Endometrial microvascular endothelial cells (primary cell): Measurements from ENCODE around the gene SPTBN4. TPM values are rescaled to one million over a fixed set of nuclear protein-coding genes. Genes with fewer than 3 reads are reported as not detected.
"Not testable (repeated sequence)": the region's sequence is repeated elsewhere in the genome, so short reads cannot be mapped to it uniquely, and the experiment has no call there.

ENCODE experiments used
- in situ Hi-C: cut with HindIII; loops from 2 replicates; pipeline ENCODE4 v1.10.0; 2017; ENCODE audit warnings: low sequenced_read_pairs, low pct_unique_long_range_greater_than_20kb; ENCODE audit errors: inconsistent ontology term
- total RNA-seq: library from RNA; depleted of rRNA; stranded (reverse); fragments of >200 nt; gene quantifications from one replicate; pipeline ENCODE4 v1.2.3, GENCODE V29; 2015; ENCODE audit errors: inconsistent ontology term

Gene SPTBN4
- total RNA-seq, result not detected

DNA sequence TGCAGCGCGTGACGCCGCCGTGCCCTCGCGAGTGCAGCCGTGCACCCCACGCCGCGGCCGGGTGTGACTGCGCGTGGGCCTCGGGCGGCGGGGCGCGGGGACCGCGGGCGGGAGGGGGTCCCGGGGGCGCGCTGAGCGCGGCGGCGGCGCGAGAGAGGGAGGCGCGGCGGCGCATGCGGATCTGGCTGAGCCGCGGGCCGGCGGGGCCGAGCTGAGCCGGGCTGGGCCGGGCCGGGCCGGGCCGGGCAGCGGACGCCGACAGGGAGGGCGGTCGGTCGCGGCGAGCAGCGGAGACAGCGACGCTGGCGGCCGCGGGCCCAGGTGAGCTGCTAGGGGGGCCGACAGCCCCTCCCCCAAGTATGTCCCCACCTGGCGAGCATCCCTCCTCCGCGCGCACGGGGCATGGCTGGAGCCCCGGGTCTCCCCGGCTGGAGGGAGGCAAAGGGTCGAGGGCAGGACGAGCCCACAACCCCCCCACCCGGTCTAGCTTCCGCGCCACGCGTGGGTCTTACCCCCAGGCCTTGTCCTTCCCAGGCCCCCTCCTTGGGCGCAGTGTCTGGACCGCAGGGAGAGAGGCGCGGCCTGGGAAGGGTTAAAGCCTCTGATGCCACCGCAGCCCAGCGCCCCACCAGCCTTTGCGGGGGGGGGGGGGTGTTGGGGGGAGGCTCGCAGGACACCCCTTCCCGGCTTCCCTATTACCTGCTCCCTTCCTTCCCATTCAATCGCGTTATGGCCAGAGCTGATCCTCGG is at the start of gene SPTBN4:
TSS of gene SPTBN4 (plus strand) at position 17 of the 750 bp plus-strand sequence. CDS start 5,621 bp downstream, outside the sequence.
- in situ Hi-C loops, result no loop called here

DNA sequence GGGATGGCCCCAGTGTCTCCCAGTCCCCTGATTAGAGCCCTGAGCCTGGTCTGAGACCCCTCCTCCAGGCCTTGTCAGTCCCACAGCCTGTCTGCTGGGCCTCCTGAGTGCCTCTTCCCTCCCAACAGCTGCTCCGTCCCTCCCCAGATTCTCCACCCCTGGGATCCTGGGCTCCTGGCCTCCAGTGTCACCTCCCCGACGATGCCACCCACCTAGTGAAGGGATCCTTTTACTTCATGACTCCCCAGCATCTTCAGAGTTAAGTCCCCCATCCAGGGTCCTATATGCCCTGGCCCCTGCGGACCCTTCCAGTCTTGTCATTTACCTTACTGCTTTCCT is 49.2 kb upstream of the SPTBN4 start:
- in situ Hi-C loops, result no loop called here

DNA sequence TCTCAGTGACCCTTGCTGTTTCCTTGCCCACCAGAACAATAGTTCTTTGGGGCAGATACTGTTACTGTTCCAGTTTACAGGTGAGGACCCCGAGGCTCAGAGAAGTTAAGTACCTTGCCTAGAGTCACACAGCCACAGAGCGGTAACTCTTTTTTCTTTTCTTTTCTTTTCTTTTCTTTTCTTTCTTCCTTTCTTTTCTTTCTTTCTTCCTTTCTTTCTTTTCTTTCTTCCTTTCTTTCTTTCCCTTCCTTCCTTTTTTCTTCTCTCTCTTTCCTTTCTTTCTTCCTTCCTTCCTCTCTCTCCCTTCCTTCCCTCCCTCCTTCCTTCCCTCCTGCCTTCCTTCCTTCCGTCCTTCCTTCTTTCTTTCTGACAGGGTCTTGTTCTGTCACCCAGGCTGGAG is 48.8 kb upstream of the SPTBN4 start:
- in situ Hi-C loops, result no loop called here

DNA sequence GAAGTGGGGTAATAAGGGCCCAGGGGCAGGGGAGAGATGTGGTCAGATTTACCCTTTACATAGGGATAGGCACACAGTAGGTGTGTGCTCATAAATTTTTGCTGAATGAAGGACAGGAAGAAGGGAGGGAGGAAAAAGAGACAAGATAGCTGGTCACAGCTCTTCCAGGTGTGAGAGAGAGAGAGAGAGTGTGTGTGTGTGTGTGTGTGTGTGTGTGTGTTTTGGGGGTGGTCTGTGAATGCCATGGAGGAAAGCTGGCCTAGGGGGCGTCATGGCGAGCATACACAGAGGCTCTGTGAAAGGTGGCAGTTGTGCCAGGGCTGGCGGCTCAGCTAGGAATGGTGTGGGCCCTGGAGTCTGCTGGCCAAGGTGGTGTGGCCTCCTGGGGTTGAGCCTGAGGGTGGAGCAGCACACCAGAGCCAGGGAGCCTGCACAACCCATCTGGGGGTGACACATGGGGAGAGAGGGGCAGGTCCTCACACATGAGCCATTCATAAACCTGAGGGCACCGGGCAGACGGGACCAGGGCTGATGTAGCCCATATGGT is 47.7 kb upstream of the SPTBN4 start:
- in situ Hi-C loops, result no loop called here

DNA sequence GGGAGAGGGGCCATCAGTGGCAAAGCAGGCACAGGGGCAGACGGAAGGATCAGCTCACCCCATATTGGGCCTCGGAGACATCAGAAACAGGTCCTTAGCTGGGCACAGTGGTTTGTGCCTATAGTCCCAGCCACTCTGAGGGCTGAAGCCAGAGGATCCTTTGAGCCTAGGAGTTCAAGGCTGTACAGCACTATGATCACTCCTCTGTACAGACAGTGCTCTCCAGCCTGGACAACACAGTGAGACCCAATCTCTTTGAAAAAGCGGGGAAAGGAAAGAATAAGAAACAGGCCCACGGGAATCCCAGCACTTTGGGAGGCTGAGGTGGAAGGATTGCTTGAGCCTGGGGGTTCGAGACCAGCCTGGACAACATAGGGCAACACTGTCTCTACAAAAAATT is 47.0 kb upstream of the SPTBN4 start:
- in situ Hi-C loops, result no loop called here

DNA sequence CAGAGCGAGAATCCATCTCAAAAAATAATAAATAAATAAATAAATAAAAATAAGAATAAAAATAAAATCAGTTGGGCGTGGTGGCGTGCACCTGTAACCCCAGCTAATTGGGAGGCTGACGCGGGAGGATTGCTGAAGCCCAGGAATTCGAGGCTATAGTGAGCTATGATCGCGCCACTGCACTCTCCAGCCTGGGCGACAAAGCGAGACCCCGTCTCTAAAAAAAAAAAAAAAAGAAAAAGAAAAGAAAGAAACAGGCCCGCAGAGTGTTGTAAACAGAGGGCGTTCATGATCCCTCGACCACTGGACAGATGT is 46.4 kb upstream of the SPTBN4 start:
- in situ Hi-C loops, result no loop called here

DNA sequence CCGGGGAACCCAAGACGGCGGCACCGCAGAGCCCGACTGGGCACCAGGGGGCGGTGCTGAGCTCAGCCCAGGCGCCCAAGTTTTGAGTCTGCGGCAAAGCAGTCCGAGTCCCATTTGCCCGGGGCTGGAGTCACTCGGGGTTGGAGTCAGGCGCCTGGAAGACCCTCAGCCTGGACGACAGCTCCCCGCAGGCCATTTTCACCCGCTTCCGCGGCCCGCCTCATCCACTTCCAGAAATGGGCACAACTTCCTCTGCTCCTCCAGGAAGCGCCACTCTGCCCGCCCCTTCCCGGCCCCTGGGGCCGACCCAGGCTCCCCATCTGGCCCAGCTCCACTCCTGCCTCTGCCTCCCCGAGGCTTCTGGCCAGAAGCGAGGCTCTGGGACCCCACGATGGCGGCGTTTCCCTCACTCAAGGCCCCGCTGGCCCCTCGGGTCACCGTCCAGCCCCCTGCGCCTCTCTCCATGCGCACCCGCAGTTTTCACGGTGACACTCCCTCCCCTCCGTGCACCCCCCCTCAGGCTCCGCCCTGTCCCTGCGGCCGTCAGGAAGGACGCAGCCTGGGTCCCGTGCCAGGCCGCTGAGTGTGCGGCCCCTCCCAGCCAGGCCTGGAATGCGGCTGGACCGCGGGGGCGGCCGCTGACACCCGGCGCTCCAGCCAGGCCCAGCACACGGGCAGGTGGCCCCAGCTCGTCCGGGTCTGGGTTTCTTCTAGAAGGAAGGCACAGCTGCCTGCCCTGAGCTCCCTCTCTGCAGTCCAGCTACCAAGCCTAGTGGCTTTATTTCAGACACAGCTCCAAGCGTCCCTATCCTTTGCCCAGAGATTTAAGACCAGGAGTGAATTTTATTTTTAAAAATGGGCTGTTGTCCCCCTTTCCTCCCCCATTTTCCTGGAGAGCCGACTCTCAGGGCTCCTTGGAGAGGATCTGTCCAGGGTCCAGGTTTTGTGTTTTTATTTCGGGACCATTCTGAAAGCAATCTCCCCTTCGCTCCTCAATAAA is 45.7 kb upstream of the SPTBN4 start:
- in situ Hi-C loops, result no loop called here

DNA sequence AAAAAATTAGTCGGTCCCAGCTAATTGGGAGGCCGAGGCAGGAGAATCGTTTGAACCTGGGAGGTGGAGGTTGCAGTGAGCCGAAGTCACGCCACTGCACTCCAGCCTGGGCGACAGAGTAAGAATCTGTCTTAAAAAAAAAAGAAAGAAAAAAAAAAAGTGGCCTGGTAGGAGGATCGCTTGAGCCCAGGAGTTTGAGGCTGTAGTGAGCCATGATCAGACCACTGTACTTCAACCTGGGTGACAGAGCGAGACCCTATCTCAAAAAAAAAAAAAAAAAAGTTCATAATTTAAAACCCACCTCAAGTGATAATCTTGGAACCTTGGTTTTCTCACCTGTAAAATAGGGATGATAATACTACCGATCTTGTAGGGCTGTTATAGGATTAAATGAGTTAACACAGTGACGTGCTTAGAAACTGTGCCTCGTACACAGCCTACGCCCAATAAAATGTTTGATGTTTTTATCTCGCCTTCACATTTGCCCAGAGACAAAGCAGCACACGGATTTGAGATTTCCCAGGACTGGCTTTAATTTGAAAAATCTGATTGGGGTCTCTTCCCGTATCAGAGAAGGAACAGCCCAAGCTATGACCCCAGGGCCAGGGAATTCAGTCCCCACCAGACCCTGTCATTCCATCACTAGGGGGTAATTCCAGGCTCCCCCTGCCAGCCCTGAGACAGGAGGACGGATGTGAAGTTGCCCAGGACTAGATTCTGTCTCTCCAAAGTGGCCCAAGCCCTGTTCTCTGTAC is 44.6 kb upstream of the SPTBN4 start:
- in situ Hi-C loops, result no loop called here

DNA sequence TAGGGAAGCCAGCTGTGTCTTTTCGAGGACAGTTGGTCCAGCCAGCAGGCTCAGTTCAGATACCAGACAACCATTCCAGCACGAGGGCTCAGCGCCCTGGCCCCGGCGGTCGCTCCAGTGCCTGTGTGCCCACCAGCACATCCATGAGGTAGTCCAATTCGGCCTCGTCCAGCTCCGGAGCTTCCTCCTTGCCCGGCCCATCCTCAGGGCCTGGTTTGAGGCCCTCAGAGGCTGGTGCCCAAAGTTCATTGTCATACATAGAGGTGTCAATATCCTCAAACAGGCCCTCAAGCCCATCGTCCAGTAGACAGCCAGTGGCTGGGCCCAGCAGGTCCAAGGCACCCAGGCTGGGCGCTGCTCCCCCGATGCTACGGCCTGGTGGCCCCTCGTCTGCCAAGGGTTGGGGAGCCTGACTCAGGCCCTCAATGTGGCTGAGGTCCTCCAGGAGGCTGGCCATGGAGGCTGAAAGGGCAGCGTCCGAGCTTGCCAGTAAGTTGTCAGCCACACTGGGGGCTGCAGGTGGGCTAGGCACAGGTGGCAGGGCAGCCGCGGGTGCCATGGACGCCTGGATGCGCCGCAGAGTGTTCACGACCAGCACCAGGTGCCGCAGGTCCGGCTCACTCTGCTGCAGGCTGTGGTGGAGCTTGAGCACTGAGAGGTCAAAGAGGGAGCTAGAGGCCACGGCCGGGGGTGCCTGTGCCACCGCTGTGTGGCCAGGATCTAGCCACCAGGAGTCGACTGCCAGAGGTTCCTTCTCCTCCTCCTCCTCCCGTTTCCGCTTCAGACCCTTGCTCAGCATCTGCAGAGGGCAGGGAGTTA is 43.8 kb upstream of the SPTBN4 start:
- in situ Hi-C loops, result no loop called here

DNA sequence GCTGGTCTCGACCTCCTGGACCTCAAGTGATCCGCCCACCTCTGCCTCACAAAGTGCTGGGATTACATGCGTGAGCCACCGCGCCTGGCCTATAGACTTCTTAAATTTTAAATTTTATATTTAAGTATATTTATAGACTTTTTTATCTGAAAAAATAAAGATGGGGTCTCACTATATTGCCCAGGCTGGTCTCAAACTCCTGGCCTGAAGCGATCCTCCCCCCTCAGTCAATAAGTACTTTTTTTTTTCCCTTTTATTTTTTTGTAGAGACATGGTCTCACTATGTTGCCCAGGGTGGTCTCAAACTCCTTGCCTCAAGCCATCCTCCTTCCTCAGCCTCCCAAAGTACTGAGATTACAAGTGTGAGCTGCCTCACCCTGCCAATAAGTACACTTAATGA is 42.9 kb upstream of the SPTBN4 start:
- in situ Hi-C loops, result no loop called here

DNA sequence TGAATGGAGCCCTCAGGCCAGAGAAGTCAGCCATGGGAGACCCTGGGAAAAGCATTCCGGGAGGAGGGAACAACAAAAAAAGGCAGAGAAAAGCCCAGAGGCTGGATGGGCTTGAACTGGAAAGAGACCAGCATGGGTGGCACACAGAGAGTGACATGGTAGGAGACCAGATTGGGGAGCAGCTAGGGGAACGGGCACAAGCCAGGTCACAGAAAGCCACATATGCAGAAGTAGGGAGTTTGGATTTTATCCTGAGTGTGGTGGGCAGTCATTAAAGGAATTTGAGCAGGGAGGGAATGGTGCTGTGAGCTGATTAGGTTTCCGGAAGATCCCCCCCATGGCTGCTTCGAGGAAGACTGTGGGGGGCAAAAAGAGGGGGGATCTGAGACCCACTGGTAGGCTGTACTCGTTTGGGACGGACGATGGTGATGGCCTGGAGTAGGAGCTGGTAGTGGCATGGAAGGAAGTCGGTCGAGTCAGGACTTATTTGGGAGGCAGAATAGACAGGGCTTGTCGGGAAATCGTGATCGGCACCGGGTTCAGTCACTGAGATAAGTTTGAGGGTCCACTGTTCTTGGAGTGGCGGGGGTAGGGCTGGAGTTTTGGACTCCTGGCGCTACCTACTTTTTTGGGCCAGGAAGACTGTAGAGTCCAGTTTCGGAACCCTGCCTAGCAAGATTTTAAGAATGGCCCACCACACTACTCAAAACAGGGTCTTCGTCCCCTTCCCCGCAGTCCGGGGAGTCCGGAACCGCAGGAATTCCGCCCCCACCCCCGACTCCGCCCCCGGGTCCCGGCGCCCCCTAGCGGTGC is 42.0 kb upstream of the SPTBN4 start:
- in situ Hi-C loops, result no loop called here

DNA sequence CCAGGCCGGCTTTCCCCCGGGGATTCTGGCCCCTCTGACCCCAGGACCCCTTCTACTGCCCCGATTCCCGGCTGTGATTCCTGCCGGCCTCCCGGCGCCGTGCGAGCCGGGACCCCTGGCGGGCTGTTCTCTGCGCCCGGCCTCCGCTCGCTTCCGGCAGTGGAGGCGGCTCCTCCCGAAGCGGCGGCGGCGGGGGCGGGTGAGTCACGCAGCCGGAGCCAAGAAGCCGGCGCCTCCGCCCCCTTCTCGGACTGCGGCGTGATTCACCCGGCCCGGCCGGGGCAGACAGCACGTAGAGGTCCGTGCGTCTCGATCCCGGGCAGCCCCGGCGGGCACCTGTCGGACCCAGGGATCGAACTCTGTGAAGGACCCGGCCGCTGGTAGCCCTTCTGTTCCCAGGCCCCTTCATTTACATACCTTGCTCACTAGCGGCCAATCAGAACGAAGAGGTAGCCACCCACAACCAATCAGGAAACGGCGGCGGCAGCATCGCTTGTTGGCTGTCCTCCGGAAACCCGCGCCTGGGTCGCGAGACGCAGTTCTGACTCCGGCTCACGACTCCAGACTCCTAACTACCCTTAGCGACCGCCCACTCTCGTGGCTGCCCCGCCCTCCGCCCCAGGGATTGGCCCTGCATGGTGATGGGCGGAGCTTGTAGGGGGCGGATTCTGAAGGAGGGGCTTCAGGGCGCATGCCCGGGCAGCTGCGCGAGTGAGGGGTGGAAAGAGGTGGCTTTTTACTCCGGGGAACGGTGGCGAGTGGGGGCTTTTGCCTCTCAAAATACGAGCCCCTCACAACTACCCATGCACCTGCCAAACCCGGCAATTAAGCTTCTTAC is 41.1 kb upstream of the SPTBN4 start, which contains the start of gene SERTAD1:
TSS of gene SERTAD1 (minus strand) at position 543 of the 838 bp plus-strand sequence. CDS start 2,446 bp downstream, outside the sequence.
- in situ Hi-C loops, result no loop called here

DNA sequence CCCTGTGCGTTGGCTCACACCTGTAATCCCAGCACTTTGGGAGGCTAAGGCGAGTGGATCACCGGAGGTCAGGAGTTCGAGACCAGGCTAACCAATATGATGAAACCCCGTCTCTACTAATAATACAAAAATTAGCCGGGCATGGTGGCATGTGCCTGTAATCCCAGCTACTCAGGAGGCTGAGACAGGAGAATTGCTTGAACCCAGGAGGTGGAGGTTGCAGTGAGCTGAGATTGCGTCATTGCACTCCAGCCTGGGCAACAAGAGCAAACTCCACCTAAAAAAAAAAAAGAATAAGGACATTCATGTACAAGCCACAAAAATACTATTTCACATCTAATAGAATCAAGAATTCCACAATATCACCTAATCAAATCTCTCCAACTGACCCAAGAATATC is 38.6 kb upstream of the SPTBN4 start:
- in situ Hi-C loops, result not testable (repeated sequence)

DNA sequence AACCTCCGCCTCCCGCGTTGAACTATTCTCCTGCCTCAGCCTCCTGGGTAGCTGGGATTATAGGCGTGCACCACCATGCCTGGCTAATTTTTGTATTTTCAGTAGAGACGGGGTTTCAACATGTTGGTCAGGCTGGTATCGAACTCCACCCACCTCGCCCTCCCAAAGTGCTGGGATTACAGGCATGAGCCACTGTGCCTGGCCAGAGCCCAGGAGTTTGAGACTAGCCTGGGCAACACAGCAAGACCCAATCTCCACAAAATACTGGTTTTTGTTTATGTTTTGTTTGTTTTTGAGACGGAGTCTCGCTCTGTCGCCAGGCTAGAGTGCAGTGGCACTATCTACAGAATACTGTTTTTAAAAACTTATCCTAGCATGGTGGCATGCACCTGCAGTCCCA is 36.6 kb upstream of the SPTBN4 start:
- in situ Hi-C loops, result not testable (repeated sequence)

DNA sequence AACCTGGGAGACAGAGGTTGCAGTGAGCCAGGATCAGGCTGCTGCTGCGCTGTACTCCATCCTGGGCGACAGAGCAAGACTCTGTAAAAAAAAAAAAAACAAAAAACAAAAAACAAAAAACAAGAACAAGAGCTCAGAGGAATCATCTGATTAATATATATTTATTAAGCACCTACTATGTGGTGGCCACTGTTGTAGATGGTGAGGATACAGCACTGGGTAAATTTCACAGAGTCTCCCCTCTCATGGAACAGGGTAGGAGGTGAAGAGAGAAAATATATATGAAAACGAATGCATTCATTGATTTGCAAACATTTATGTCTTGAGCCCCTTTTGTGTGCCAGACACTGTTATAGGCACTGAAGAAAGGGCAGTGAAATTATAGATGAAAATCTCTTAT is 35.1 kb upstream of the SPTBN4 start:
- in situ Hi-C loops, result no loop called here

DNA sequence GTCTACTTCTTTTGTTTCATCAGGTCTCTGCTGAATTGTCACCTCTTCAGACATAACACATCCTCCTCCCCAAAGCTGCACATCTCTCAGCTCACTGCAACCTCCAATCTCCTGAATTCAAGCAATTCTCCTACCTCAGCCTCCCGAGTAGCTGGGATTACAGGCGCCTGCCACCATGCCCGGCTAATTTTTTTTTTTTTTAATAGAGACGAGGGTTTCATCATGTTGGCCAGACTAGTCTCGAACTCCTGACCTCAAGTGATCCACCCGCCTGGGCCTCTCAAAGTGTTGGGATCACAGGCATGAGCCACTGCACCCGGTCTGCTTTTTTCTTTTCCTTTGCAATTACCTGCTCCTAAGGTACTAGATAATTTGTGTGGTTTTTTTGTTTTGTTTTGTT is 34.0 kb upstream of the SPTBN4 start:
- in situ Hi-C loops, result not testable (repeated sequence)
